ENCODE data around the gene MED26. TPM values are rescaled to one million over a fixed set of nuclear protein-coding genes. Genes with fewer than 3 reads are reported as not detected.
A peak's percentile ranks its signal among the peaks of the same experiment; 100 is the strongest.

Gene MED26
- polyA plus RNA-seq, 1 donor = 8.6 TPM

- no peak for DNase-seq
These were observed 39.9 kb downstream of the MED26 start for GRCh38 chr19:16587833-16588823.

GRCh38 chr19:16586991-16587832, 40.8 kb downstream of the MED26 start:
- no peak for DNase-seq

GRCh38 chr19:16586477-16586871, 41.5 kb downstream of the MED26 start:
- DNase-seq = no peak

DNA sequence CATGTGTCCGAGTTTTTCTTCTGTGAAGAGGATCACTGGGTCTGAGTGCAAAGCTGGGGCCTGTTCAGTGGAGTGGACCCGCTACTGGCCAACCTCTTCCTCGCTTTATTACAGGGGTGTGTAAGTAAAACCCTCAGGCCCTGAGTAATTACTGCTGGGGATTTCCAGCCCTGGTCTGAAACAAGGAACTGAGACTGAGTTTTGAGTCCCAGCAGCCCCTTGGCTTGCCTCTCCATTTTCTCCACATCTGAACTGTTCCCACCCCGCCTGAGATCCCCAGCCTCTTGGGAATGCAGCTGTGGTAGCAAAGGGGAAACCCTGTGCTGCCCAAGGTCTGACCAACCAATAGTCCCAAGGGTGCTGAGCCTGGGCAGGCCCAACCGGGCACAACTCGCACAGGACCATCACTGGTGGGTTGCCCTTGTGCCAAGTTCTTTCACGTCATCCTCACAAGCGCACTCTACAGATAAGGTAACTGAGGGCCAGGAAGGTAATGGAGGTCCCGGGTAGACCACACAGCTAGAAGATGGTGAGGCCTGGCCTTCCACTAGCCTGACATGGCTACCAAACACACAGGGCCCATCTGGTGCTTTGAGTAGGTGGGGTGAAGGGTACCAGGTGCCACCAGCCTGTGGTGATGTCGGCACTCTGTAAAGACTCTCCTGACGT, 42.1 kb downstream of the MED26 start:
- no peak for DNase-seq

DNA sequence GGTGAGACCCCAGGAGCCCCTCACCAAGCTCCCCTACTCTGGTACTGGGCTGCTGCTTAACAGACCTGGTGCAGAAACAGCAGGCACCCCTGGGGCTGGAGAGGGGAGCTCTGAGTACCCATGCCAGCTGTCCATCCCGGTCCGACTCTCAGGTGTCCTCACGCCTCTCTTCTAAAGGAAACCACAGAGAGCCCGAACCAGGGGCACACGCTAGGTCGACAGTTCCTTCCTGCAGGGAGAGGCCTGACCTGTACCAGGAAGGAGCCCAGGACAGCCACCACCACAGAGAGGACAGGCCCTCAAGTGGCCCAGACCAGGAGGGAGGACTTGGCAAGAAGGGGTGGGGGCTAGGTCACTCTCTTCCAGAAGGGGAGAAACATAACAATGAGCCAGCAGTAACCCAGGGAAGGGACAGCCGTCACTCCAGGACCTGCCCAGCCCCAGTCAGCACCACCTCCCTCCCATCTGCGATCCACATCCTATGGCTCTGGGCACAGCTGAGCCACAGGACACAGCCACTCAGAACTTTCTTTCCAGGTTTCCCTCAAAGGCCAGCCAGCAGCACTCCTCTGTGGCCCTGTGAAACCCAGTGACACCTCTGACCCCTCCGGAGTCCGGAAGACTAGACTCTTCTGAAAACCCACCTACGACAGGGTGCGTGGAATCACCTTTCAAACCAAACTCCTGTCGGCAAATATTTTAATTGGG, 42.8 kb downstream of the MED26 start:
- no peak for DNase-seq

DNA sequence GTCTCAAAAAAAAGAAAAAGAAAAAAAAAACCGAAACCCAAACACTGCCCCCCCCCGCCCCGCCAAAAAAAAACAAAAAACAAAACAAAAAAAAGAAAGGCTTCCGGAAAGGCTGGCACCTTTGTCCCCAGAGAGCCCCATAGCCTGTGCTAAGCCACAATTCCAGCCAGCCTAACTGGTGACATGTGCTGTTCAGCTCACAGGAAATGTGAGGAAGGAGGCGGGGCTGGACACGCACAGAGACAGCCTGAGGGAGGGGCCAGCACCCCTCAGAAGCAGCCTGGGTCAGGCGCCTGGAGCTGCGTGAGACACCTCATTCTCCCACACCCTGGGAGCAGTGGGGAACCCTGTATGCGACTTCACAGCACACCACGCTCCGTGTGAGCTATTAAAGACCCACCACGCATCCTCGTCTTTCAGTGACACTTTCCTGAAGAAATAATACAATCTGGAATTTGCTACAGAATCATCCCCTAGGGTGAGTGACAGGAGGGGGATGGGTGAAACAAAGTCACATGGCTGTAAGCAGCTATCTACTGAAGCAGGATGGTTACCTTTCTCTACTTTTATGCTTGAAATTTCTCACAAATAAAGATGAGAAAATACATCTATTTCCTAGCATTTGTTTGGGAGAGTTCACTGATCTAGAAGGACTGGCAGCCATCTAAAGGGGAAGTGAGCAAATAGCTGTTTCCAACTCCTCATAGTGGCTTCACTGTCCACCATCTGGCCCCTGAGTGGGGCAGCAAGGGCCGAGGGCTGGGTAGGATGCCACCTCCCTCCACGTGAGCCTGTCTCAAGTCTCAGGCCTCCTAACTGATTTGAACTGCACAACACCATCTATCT, 43.5 kb downstream of the MED26 start:
- peak; percentile 81 for DNase-seq

DNA sequence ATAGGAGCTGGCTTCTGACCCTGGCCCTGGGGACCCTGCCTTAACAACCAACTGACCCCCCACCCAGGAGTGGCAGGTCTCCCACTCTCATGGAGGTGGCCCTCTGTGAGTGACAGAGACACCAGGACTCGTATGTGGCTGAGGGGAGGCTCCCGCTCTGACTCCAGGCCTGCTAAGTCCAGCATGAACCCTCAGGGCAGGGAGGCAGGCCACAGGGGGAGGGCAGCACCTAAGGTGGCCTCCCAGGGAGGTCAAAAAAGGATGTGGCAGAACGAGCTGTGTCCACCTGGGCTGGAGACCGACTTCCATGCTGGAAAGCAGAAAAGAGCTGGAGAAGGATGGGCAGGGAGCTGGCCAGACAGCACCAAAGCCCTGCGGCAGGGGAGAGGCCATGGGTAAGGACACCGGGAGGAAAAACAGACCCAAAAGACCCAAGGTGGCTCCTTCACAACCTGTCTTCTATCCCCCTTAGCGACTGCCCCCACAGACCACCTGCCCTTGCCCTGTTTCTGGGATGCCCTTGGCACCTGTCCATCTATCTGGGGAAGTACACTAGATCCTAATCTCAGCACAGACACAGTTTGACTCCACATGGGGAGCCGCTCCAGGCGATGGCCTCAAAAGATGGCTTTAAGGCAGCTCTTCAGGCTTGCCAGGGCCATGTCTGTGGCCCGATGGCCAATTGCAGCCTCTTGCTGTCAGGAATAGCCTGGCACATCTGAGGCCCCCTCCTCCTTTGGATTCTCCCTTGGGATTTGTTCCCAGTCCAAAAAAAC, 45.3 kb downstream of the MED26 start:
- no peak for DNase-seq

DNA sequence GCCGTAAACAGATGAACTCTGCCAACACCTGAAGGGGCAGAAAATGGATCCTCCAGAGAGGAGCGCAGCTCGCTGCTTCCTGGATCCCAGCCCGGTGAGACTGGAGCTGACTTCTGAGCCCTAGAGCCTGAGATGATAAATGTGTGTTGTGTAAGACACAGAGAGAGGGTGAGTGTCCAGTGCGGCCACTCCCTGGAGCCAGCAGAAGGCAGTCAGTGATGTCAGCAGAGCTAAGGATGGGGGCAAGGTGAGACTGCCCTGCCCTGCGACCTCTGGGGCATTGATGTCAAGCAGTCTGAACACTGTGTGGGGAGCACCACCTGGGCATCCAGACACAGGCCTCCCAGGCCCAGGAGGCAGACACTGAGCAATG, 46.0 kb downstream of the MED26 start:
- DNase-seq = no peak

GRCh38 chr19:16581145-16581970, 46.6 kb downstream of the MED26 start:
- no peak for DNase-seq

DNA sequence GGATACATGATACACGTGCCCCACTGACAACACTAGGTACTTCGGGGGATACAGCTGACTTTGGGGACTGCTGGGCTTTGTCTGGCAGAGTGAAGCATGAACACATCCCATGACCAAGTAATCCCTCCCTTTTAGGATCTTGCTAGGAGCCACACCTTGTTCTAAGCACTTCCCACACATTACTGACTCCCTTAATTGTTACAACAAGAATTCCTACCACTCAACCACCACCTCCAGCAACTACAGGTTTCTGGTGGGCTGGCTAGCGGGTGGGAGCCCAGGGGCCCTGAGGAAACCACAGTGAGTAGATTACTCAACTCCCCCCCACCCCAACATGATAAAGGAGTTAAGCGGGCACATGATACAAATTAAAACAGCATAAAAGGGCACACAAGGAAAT, 48.6 kb downstream of the MED26 start:
- no peak for DNase-seq

- DNase-seq = no peak
These were observed 50.4 kb downstream of the MED26 start for GRCh38 chr19:16577531-16577985.

- no peak for DNase-seq
These were observed 51.1 kb downstream of the MED26 start for GRCh38 chr19:16576690-16577530.

GRCh38 chr19:16575861-16576689, 51.9 kb downstream of the MED26 start:
- no peak for DNase-seq

DNA sequence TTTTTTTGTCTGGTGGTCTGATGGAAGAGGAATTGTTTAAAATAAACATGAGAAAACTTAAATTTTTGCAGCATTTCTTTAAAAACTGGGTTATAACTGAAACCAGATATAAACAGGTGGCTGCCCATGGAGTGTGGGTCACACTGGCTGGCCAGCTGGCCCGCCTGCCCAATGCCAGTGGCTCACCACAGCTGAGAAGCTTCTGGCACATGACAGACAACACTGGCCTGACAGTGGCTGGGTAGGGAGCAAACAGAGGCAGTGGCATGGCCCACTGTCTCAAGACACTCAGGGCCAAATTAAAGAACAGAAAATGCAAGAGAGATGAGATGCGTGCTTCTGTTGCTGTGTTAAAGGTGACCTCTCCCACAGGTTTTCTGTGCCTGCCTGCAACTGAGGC, 52.7 kb downstream of the MED26 start:
- no peak for DNase-seq

- no peak for DNase-seq
These were observed 54.1 kb downstream of the MED26 start for GRCh38 chr19:16573925-16574324.

GRCh38 chr19:16573296-16573695, 54.7 kb downstream of the MED26 start:
- no peak for DNase-seq

Data from hindlimb muscle (tissue), 1 donor.